HG03095 (cell line): ENCODE results near the gene DNAJB14.

Source experiments
- ATAC-seq: cut with Tn5 transposase; IDR thresholded peaks from one replicate; pipeline ENCODE4 v1.9.1; 2021; ENCODE audit warnings: moderate library complexity; ENCODE audit not compliant: unreplicated experiment

DNAJB14 gene

GRCh38 chr4:99872570-99872969 lies 73.8 kb downstream of the DNAJB14 start:
- ATAC-seq = no peak

GRCh38 chr4:99868126-99868596 lies 78.3 kb downstream of the DNAJB14 start:
- no peak for ATAC-seq

DNA sequence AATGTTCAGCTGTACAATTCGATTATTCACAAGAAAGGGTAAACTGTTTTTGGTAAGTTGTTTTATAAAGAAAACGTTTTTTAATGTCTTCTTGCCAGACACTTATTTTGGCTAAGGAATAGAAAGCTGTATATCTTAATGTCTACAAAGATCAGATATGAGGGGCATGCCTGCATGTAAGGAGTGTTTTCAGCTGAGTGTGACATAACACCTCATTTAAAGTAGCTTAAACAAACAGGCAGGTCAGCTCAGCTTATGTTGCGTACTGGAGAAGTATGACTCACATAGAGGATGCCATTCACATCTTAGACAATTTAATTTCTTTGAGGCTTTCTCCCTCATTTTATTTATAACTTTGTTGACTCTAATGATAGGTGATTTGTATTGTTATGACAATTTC lies 82.6 kb downstream of the DNAJB14 start:
- no peak for ATAC-seq

GRCh38 chr4:99861120-99861905 lies 85.1 kb downstream of the DNAJB14 start:
- no peak for ATAC-seq

DNA sequence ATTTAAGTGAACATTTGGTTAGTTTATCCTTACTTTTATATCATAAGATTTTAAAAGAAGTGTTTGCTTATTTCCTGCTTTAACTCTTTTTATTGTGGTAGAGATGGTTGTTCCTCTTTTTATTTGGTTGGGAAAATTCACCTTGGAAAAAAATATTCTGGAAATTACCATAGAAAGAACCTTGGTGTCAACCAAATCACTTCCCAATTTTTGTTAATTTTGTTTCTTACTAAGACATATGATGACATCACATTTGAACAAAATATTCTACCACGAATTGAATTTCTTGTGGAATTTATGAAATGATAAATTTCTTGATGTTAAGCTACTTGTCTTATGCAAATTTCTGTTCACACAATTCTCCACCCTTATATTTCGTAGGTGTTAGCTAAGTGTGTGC lies 85.9 kb downstream of the DNAJB14 start:
- no peak for ATAC-seq

GRCh38 chr4:99859618-99860017 lies 86.8 kb downstream of the DNAJB14 start:
- no peak for ATAC-seq

DNA sequence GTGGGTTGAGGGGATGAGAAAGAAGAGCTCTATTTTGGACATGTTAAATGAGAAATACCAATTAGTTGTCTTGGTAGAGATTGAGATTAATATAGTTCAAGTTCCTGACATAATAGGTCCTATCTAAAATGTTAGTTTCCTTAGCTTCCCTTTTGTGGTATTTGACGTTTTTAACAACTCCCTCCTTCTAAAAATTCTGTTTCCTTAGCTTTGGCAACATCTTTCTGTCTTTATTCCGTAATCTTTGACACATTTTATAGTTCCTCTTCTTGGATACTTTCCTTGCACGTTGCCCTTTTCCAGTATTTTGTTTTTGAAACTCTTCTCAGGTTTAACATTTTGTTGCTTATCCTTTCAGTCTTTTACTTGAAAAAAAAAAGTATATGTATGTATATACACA lies 89.1 kb downstream of the DNAJB14 start:
- ATAC-seq = no peak

- no peak for ATAC-seq
These were observed 90.3 kb downstream of the DNAJB14 start for GRCh38 chr4:99856166-99856565.

DNA sequence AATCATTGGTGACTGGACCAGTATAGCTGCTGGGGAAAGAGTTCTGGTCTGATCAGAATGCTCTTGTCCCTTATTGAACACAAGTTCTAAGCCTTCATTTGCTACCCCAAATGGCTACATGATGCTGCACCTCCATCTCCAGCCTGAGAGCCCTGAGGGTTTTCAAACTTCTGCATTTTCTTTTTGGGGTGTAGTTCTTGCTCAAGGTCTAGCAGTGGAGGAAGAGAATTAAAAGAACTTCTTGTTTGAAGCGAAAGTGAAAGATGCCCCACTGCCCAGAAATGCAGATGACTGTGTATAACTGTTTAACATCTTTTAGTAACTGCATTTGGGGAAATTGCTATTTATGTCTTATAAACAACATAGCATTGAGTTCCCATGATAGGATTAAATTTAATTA lies 90.7 kb downstream of the DNAJB14 start:
- ATAC-seq = peak; percentile 45

- no peak for ATAC-seq
These were observed 92.4 kb downstream of the DNAJB14 start for GRCh38 chr4:99853999-99854398.

DNA sequence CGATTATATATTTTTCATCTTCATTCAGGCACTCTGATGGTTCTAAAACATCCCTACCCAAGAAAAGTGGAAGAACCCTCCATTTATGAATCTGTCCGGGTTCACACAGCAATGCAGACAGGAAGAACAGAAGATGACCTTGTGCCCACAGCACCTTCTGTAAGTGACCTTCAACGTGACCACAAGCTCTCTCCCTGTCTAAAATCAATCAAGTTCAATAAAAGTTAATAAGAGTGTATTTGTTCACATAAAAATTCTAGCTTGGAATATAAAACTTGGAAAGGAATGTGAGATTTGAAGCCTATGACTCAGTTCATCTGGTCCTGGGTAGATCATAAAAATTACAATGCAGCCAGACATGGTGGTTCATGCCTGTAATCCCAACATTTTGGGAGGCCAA lies 93.2 kb downstream of the DNAJB14 start:
- ATAC-seq = no peak

DNA sequence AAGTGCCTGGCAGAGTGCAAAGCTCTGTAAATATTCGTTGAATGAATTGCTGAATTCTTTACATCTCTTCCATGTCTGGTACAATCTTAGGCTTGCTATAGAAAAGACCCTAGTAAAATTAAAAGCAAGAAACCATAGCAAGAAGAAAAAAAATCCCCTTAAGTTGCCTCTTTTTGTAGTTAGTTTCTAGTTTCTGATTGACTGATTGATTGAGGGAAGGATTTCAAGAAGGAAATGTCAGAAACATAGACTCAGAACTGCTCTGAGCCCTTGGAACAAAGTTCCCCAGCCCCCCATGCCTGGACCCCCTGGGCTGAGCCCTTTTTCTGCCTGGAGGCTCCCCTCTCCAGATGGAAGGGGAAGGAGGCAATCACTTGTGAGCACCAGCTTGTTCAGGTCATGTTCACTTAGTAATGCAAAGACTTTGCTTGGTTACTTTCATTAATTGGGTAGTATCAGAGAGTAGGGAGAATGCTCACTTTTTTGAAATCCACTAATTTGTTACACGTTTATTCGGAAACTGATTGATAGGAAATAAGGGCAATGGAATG lies 94.1 kb downstream of the DNAJB14 start:
- ATAC-seq = no peak

DNA sequence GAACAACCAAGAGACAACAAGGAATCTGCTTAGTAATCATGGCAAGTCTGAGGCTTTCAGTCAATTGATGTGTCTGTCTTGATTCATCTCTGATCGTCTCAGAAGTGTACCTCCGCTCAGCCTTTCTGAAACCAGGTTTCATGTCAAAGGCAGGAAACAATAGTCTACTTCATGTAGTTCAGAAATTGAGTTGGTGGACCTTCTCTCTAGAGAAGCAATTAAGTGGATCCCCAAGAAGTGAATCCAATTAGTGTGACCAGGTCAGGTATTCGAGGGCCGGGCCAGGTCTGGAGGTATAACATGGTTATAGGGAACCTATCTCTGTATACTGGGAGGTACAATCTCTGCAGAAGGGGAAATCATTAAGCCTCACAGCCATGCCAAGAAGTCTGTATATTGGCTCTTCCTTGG lies 97.8 kb downstream of the DNAJB14 start:
- peak; percentile 39 for ATAC-seq

- peak; percentile 70 for ATAC-seq
These were observed 98.9 kb downstream of the DNAJB14 start for GRCh38 chr4:99847362-99847976.

DNA sequence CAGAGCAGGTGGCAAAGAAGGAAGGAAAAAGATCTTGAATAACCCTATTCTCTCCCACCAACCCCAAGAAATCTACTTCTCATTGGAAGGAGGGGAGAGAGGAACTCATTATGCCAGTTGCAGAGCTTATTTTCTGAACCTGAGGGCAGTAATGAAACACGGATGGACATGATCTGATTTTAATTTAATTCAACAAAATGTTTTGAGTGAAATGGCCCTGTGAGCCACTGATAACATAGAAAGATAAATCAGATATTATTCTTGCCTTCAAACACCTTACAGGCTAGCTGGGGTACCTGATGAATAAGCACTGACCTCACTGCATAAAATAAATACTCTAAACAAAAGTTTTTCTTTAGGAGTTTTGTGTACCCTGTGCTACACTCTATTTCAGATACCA lies 99.5 kb downstream of the DNAJB14 start:
- ATAC-seq = no peak
